Calu3 (cell line): ENCODE measurements around the gene TCF20. TPM values are rescaled to one million over a fixed set of nuclear protein-coding genes. Genes with fewer than 3 reads are reported as not detected.

Experiments
- BruUV-seq: library from RNA; stranded (reverse); fragments of 400-500 nt; replicated peaks from 2 replicates; lab custom pipeline; 2021; lab: Mats Ljungman, UMichigan
- CTCF ChIA-PET: fragments of 300-600 bp; sonication (Branson Sonifier 250); formaldehyde crosslinking; loops from one replicate; lab custom pipeline; 2022; ENCODE audit warnings: antibody characterized with exemption; lab: Charles Lee
- DNase-seq: peaks from one replicate; pipeline ENCODE4 v3.0.0; 2022
- H3K27ac Mint-ChIP-seq: one replicate; pipeline ENCODE4 v1.8.0; 2022; ENCODE audit warnings: mixed read lengths; ENCODE audit not compliant: unreplicated experiment
- H3K27me3 Mint-ChIP-seq: one replicate; pipeline ENCODE4 v1.8.0; 2022; ENCODE audit warnings: mixed read lengths; ENCODE audit not compliant: unreplicated experiment
- H3K36me3 Mint-ChIP-seq: one replicate; pipeline ENCODE4 v1.8.0; 2022; ENCODE audit warnings: mild to moderate bottlenecking, moderate library complexity, mixed read lengths; ENCODE audit not compliant: insufficient read depth, unreplicated experiment
- H3K4me1 Mint-ChIP-seq: one replicate; pipeline ENCODE4 v1.8.0; 2022; ENCODE audit warnings: mild to moderate bottlenecking, low read depth, mixed read lengths; ENCODE audit not compliant: unreplicated experiment
- H3K4me3 Mint-ChIP-seq: one replicate; pipeline ENCODE4 v1.8.0; 2022; ENCODE audit warnings: mild to moderate bottlenecking, low read depth, moderate library complexity, mixed read lengths; ENCODE audit not compliant: unreplicated experiment
- H3K9me3 Mint-ChIP-seq: one replicate; pipeline ENCODE4 v1.8.0; 2022; ENCODE audit warnings: low read depth, mixed read lengths; ENCODE audit not compliant: unreplicated experiment
- CTCF ChIP-seq: fragments of 200-600 bp; IDR thresholded peaks from one replicate; pipeline ENCODE4 v1.8.0; 2022; ENCODE audit warnings: antibody characterized with exemption; ENCODE audit not compliant: unreplicated experiment
- intact Hi-C: fragments of 100-400 bp; cut with micrococcal nuclease; formaldehyde crosslinking; loops from one replicate; pipeline ENCODE4 v1.10.0; 2022; ENCODE audit not compliant: unreplicated experiment
- total RNA-seq: library from RNA; stranded (reverse); gene quantifications from 2 replicates; pipeline ENCODE4 v1.2.3, GENCODE V29; 2022

TCF20 gene
- total RNA-seq, 1 experiment from 2014 or later = 87.2 TPM

DNA sequence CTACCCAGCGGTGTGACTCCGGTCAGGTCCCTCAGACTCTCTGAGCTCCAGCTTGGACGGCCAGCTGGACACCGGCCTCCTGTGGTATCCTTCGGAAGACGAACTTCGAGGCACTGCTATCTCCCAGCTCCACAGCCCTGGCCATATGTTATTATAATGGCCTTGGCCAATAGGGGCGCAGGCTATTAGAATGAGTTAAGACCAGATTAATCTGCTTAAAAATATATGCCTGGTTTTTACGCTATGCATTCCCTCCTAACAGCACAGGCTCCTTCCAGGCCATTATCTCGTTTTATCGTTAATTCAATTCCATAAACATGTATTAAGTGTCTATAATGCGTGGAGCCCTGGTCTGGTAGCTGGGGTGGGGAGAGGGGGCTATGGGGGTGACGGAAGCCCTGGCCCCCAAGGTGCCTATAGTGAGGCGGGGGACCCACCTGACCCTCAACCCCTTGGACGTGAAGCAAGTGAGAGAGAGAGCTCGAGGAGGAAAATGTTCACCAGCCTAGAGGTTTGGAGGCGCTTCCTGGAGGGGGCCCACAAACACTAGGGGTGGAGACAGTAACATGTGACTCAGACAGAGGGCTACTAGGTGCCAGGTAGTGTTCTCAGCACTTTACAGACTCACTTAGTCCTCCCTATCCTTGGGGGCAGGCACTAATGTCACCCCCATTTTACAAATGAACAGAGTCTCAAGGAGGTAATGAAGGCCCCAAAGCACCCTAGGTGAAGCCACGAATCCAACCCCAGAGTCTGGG lies 37.5 kb upstream of the TCF20 start:
- Mint-ChIP-seq H3K27me3 (peaks cover 64% of the 10 kb centered on the region), H3K9me3 (no peaks in the 10 kb centered on the region), H3K4me3 (no peak overlapping the region), H3K4me1 (peaks cover 1% of the 10 kb centered on the region), H3K27ac (no peak overlapping the region), H3K36me3 (no peaks in the 10 kb centered on the region)
- TF ChIP-seq CTCF = no peak
- CTCF ChIA-PET = no interaction called here
- DNase-seq = no peak
- no TSS peak for BruUV-seq
- intact Hi-C loops = no loop called here

- intact Hi-C loops = no loop called here
Observed at GRCh38 chr22:42306010-42306409, 35.6 kb upstream of the TCF20 start.

DNA sequence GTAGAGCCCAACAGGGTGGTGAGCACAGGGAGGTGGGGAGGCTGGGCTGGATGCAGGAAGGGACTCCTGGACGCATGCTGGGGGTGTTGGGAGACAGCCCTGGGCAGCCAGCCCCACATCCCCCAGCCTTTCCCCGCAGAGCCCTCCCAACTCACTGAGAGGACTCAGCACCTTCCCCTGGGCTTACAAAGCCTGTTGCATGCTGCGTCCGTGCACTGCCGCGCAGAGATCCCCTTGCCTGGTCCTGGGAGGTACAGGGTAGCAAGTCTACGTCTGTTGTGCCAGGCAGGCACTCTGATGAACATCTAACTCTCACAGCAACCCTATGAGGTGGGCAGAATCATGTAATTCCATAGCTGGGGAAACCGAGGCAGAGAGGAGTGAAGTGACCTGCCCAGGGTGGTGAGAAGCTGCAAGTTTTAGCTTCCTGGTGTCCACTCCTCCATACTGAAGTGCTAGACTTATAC lies 33.9 kb upstream of the TCF20 start:
- intact Hi-C loops = no loop called here
- no peak for DNase-seq
- BruUV-seq = no TSS peak
- no peak overlapping the region for H3K27ac Mint-ChIP-seq
- peaks cover 12% of the 10 kb centered on the region for H3K4me1 Mint-ChIP-seq
- H3K27me3 Mint-ChIP-seq = peaks cover 86% of the 10 kb centered on the region
- TF ChIP-seq CTCF = no peak
- no peaks in the 10 kb centered on the region for H3K36me3 Mint-ChIP-seq
- CTCF ChIA-PET = interaction anchor here (0.7 to 0.8 kb wide), 2 partner anchors 10 to 57 kb away, joined by 3 read pairs; no protein-coding TSS in a partner anchor
- H3K9me3 Mint-ChIP-seq = no peaks in the 10 kb centered on the region
- H3K4me3 Mint-ChIP-seq = no peak overlapping the region

More at GRCh38 chr22:42306010-42306409, 35.6 kb upstream of the TCF20 start:
- Mint-ChIP-seq H3K36me3 (no peaks in the 10 kb centered on the region), H3K27me3 (peaks cover 83% of the 10 kb centered on the region), H3K27ac (no peak overlapping the region), H3K4me1 (peaks cover 2% of the 10 kb centered on the region), H3K9me3 (no peaks in the 10 kb centered on the region), H3K4me3 (no peak overlapping the region)
- TF ChIP-seq CTCF = no peak
- CTCF ChIA-PET = no interaction called here
- no TSS peak for BruUV-seq
- DNase-seq = no peak

DNA sequence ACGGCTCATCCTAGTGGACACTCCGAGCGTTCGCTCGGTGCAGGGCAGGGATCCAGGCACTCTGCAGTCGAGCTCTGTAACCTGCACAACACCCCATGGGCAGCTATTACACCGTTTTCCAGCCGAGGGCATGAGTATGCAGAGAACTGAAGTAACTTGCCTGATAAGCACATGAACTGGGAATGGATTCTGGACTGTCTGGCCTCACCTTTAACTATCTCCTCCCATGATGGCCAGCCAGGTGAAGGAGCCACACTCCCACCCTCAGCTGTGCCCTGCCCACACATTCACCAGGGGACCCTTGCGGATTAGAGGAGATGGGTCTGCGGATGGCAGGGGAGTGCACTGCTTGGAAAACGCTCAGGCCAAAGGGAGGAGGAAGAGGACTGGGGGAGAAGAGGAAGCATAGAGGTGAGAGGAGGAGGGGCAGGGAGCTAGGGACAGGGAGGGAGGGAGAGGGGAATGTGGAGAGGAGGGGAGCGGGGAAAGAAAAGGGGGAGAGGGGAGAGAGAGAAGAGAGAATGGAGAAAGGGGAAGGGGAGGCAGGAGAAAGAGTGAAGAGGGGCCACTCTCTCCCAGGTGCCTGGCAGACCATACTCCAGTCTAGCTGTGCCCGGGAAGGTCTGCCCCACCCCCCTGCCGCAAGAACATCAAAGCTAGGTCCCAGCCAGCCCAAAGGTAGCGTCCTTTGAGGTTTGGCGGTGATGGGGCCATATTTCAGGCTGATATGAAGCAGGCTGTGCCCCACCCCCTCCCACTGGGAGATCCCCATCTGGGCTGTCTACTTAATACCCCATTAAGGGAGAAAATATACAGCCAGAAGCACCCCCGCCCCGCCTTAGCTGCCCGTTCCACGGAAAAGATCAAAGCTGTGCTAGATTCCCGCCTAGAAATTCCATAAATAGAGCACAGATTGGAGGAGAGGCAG lies 33.2 kb upstream of the TCF20 start:
- intact Hi-C loops = no loop called here

More for the DNA sequence above, 33.2 kb upstream of the TCF20 start:
- no peak overlapping the region for H3K27ac Mint-ChIP-seq
- TF ChIP-seq CTCF = no peak
- H3K36me3 Mint-ChIP-seq = no peaks in the 10 kb centered on the region
- no peak overlapping the region for H3K4me3 Mint-ChIP-seq
- H3K9me3 Mint-ChIP-seq = no peaks in the 10 kb centered on the region
- CTCF ChIA-PET = interaction anchor here (0.7 to 0.8 kb wide), 2 partner anchors 11 to 58 kb away, joined by 3 read pairs; no protein-coding TSS in a partner anchor
- DNase-seq = no peak
- peaks cover 12% of the 10 kb centered on the region for H3K4me1 Mint-ChIP-seq
- no TSS peak for BruUV-seq
- H3K27me3 Mint-ChIP-seq = peaks cover 80% of the 10 kb centered on the region
